ENCODE measurements around the gene ZYG11A.

DNA sequence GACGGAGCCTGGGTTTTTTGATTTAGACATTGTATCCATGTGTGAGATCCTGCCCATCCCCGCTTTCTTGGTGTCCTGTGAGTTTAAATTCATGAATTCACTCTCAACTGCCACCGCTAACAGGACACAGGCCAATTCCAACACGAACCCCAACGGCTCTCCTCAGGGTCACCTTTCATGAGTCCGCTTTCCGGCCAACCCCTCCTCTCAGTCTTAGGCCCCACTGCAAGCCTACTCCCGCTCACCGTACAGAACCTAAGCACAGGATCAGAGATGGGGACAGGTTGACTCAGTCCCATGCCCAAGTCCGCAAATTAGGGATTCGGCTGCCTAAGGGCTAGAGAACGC is 84.3 kb downstream of the ZYG11A start:
- TF ChIP-seq, protein P1, sequence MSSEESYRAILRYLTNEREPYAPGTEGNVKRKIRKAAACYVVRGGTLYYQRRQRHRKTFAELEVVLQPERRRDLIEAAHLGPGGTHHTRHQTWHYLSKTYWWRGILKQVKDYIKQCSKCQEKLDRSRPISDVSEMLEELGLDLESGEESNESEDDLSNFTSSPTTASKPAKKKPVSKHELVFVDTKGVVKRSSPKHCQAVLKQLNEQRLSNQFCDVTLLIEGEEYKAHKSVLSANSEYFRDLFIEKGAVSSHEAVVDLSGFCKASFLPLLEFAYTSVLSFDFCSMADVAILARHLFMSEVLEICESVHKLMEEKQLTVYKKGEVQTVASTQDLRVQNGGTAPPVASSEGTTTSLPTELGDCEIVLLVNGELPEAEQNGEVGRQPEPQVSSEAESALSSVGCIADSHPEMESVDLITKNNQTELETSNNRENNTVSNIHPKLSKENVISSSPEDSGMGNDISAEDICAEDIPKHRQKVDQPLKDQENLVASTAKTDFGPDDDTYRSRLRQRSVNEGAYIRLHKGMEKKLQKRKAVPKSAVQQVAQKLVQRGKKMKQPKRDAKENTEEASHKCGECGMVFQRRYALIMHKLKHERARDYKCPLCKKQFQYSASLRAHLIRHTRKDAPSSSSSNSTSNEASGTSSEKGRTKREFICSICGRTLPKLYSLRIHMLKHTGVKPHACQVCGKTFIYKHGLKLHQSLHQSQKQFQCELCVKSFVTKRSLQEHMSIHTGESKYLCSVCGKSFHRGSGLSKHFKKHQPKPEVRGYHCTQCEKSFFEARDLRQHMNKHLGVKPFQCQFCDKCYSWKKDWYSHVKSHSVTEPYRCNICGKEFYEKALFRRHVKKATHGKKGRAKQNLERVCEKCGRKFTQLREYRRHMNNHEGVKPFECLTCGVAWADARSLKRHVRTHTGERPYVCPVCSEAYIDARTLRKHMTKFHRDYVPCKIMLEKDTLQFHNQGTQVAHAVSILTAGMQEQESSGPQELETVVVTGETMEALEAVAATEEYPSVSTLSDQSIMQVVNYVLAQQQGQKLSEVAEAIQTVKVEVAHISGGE (tag by site-specific recombination; conservative IDR thresholded peaks at IDR 0.05; ENCODE audit: low read depth), result no peak
- TF ChIP-seq, protein P2, sequence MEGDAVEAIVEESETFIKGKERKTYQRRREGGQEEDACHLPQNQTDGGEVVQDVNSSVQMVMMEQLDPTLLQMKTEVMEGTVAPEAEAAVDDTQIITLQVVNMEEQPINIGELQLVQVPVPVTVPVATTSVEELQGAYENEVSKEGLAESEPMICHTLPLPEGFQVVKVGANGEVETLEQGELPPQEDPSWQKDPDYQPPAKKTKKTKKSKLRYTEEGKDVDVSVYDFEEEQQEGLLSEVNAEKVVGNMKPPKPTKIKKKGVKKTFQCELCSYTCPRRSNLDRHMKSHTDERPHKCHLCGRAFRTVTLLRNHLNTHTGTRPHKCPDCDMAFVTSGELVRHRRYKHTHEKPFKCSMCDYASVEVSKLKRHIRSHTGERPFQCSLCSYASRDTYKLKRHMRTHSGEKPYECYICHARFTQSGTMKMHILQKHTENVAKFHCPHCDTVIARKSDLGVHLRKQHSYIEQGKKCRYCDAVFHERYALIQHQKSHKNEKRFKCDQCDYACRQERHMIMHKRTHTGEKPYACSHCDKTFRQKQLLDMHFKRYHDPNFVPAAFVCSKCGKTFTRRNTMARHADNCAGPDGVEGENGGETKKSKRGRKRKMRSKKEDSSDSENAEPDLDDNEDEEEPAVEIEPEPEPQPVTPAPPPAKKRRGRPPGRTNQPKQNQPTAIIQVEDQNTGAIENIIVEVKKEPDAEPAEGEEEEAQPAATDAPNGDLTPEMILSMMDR (tag by site-specific recombination; IDR thresholded peaks at IDR 0.05), result no peak
- TF ChIP-seq, protein P3, sequence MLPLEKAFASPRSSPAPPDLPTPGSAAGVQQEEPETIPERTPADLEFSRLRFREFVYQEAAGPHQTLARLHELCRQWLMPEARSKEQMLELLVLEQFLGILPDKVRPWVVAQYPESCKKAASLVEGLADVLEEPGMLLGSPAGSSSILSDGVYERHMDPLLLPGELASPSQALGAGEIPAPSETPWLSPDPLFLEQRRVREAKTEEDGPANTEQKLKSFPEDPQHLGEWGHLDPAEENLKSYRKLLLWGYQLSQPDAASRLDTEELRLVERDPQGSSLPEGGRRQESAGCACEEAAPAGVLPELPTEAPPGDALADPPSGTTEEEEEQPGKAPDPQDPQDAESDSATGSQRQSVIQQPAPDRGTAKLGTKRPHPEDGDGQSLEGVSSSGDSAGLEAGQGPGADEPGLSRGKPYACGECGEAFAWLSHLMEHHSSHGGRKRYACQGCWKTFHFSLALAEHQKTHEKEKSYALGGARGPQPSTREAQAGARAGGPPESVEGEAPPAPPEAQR (tag by site-specific recombination; IDR thresholded peaks at IDR 0.05), result no peak
- TF ChIP-seq ZNF140 (tag by site-specific recombination; IDR thresholded peaks at IDR 0.05), result no peak
- no peak for TF ChIP-seq SP7 (tag by site-specific recombination; IDR thresholded peaks at IDR 0.05)
